Measurements from ENCODE around the gene POLR3B.

The POLR3B gene

DNA sequence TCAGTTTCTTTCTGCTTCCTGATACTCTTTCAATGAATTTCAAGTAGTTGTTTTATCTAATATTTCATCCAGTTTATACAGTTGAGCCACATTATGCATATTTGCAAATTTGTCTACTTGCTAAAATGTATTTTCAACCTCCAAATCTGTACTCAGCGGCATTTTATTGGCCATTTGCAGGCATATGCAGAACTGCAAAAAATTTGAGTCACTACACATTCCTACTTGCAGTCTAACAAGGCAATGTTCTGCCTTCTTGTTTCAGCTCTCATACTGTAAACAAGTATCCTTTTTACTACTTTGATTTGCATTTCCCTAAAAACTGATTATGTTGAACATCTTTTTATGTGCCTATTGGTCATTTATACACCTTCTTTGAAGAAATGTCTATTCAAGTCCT lies 55.0 kb downstream of the POLR3B start:
- no peak for DNase-seq (ENCODE audit: low read depth)

DNA sequence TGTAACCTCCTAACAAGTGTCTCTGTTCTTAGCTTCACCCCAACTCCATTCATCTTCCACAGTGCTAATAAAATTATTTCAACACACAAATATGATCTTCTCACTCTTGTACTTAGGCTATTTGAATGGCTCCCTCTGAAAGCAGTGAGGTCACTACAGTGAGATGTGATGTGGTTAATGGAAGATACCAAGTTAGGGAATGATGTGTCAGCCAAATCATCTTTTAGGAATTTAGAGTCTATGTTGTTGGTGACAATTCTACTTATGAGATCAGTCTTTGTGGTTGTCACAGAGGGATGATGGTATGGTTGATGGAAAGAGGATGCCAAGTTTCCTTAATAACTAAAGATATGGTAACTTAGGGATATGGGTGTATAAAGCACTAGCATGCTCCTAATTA lies 57.6 kb downstream of the POLR3B start:
- peak; percentile 79 for DNase-seq (ENCODE audit: low read depth)

DNA sequence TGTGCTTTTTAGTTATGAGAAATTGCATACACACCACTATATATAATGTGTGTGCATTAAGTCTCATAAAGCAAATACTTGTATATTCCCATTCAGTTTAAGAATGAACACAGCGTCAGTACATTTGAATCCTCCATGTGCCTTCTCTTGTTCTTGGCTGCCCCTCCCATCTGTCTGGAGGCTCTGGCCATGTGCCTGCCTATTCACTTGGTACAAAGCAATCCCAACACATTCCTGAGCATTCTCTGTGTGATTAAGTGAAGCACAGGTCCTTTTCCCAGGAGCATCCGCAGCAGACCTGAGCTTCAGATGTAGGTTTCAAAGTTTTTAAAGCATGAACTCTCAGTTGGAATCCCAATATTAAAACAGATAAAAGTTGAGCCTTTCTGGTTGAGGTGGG lies 58.7 kb downstream of the POLR3B start:
- DNase-seq (ENCODE audit: low read depth) = peak; percentile 44

DNA sequence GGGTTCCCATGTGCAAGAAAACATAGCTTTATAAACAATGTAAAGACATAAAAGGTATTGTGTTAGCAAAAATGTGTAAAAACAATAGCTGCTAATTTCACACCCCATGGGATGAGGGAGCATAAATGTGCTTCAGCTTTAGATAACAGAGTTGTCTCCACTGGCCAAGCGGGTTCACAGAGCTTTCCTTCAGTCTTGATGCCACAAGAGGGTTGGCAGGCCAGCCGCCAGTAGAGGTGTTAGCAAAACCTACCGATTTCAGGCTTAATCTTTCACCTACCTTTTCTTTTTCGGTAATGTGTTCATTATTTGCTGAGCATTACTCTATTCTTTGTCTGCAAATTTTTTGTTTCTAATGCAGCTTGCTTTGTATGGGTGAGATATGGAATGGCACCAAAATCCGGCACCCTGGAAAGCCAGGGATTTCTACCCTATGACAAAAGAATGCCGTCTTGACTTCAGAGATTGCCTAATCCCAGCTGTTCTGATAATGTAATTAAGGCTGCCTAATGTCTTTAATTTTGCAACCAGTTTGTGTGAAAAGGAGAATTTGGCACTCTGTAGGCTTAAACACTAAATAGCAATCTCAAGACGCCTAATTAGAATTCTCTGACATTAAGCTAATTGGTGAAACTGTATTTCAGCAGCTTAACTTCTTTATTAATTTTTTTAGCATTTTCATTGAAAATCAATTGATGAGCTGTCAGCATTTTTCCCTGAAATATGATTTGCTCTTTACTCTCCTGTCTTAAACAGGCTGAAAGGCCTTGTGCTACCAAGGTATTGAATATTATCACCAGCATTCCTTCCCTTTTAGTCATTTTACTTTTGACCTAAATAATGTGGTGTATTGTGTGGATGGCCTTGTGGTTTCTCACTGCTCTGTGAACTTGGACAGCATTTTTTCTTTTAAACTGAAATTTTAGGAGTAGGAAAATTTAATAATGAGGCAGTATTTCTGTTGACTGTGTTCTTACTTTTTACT lies 60.7 kb downstream of the POLR3B start:
- peak; percentile 87 for DNase-seq (ENCODE audit: low read depth)

DNA sequence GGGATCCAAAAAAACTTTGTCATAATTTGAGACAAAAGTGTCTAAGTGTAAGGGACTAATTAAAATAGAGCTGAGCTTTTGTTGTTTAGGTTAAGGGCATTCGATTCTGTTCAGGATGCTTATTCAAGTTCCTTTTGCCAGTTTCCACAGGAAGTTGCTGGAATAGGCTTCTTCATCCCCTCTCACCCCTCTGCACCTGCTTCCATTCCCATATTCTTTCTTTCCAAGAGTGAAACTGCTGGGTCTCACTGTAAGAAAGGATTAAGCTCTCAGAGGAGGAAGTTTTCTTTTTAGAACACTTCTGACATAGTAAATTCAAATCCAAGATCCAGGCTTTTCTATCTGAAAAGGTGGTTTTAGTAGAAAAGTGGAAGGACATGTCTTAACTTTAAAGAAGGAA lies 61.4 kb downstream of the POLR3B start:
- DNase-seq (ENCODE audit: low read depth) = no peak

DNA sequence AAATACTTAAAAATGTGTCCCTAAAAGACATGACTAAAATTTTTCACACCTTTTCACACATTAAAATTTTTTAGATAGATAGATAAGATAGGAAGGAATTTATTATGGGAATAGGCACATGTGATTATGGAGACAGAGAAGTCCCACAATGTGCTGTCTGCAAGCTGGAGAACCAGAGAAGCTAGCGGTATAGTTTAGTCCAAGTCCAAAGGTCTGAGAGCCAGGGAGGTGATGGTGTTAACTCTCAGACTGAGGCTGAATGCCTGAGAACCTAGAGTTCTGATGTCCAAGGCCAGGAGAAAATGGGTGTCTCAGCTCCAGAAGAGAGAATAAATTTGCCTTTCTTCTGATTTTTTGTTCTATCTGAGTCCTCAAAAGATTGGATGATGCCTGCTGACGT lies 65.7 kb downstream of the POLR3B start:
- DNase-seq (ENCODE audit: low read depth) = no peak

DNA sequence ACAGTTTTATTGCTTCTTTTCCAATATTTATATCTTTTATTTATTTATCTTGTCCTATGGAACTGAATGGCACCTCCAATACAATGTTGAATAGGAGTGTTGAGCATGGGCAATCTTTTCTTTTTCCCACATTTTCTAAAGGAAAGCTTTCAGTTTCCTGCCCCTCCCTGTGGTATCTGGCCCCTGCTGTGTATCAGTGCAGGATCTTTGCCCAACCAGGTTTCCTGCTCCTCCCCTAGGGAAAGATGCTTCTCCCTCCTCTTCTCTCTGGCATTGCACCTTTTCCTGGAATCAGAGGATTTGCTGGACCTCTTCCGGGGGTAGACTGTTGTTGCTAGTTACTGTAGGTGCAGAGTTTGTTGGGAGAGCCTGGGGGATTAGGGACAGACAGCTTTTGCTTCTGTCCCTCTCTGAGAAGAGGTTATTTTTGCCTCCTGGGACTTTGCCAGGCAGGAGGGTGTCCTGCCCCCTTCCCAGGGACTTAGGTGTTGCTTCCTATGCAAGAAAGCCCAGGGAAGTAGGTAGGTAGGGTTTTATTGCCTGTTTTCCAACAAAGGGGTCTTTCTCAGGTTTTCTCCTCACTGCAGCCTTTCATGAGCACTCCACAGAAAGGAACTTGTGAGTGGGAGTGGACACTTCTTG lies 67.6 kb downstream of the POLR3B start:
- DNase-seq (ENCODE audit: low read depth) = no peak

DNA sequence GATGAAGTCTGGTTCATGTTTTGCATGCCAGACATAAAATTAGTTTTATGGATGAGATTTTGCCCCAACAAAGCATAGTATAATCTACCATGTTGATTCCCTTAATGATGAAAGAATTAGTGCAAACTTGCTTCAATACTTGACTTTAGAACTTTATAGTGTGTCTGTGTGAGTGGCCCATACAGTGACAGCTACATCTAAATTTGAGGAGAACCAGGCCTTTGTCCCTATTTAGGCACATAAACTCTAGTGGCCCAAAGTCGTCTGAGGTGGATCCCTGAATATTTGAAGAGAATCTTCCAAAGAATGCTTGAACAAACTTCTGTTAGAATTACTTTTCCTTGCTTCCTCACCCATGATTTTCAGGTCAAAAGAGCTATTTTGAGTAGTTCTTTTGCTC lies 70.4 kb downstream of the POLR3B start:
- DNase-seq (ENCODE audit: low read depth) = no peak

DNA sequence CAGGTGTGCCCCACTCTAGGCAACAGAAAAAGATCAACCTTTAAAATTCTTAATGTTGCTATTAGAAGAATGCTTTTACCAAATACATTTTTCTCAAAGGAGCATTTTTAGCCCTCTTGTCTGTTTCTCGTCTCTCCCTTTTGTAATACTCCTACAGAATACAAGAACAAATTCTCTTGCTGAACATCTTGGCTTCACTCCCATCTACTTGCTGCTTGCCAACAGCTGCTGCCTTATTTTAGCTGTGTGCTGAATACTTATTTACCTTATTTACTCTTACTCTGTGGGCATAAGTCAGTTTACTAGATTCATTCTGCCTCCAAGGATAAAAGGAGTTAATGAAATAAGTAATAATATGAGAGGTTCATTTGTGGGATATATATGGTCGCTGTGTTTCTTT lies 70.8 kb downstream of the POLR3B start:
- peak; percentile 78 for DNase-seq (ENCODE audit: low read depth)

DNA sequence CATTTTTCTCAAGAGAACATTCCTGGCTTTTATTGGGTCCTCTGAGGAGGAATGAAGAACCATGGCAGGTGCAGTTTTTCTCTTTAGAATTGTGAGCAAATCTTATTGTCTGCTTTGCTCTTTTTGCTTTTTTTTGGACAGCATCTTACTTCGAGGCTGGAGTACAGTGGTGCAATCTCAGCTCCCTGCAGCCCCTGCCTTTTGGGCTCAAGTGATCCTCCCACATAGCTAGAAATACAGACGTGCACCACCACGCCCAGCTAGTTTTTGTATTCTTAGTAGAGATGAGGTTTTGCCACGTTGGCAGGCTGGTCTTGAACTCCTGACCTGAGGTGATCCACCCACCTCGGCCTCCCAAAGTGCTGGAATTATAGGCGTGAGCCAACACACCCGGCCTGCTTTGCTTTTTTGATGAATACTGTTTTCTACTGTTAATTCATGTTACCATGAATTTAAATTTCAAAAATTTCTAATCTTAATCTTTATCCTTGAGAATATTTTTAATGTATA lies 71.5 kb downstream of the POLR3B start:
- DNase-seq (ENCODE audit: low read depth) = no peak

DNA sequence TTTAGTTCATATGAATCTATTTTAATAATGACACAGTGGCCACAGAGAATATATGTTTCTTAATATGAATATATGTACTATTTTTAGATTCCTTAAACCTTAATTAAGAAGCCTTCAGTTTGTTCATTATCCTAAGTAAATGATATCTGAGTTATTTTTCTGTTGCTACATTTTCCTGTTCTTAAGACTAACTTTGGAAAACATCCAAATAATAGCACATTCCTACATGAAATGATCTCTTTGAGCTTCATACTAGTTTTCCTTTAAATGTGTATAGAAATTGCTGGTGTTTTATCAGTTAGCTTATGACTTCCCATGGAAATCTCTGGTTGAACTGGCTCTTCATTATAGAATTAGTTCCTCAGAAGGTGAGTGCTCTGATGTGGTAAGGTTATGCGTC lies 72.1 kb downstream of the POLR3B start:
- peak; percentile 38 for DNase-seq (ENCODE audit: low read depth)

DNA sequence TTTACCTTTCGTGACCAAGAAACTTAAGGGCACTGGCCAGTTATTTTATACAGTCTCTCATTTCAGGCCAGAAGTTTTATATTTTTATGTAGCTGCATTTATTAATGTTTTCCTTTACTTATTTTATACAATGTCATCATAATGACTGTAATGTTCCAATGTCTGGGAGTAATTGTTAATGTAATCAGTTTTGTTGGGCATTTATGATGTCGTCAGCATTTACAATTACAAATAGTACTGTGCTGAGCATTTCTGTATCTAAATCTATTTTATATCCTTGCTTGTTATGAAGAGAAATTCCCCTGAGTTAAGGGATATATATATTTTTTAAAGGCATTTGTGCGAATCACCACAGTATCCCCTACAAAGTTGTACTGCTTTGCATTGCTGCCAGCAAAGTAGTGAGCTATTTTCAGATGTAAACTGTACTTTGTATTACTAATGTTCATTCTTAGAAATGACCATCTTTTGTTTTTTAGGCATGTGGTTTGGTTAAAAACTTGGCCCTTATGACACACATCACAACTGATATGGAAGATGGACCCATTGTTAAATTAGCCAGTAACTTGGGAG lies 74.4 kb downstream of the POLR3B start:
- no peak for DNase-seq (ENCODE audit: low read depth)

DNA sequence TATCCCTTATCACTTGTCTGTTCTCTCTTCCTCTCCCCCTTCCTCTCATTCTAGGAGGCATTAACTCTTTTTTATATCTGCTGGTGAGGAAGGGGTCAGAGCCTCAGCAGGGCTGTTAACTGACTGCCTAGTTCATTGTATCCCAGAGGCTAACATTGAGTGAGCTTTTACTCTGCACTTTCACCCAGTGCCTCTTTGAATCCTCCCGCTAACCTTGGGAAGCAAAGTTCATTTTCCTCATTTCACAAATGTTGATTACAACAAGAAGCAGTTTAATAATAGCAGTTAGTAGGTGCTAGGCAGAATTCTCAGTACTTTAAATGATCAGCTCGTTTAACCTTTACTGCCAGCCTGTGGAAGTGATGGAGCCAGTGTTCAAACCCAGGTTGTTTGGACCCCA lies 75.5 kb downstream of the POLR3B start:
- no peak for DNase-seq (ENCODE audit: low read depth)

DNA sequence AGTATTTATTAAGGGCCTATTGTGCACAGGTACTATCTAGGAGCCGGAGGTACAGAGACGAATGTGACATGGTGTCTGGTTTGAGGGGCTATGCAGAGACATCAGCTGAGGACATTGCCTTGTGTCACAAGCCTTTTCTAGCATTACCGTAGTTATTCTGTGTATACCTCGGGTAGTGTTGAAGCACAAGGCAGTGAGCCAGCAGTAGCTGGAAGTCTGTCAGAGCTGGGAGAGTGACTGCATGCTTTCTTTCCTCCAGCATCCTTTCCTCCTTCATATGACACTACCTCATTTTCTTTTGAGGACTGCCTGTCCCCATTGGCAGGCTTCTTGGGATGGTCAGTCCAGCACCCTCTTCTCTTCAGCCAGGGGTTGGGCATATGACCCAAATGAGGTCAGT lies 77.0 kb downstream of the POLR3B start:
- DNase-seq (ENCODE audit: low read depth) = no peak

DNA sequence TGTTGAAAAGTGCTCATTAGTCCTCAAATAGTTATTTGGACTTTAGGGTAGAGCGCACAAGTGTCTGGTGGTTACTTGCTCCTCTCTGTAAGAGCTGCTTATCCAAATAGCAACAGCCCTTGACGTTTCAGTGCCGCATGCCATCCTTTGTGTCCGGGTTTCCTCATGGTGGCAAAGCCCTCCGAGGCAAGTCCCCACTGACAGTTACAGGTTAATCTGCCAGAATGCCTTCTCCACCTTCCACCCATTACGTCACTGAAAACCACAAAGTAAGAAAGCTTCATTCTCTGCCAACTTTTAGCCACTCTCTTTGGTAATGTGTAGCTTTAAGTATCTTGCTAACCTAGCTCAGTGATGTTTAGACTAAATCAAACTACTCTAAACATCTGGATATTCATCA lies 78.6 kb downstream of the POLR3B start:
- DNase-seq (ENCODE audit: low read depth) = peak; percentile 30

DNA sequence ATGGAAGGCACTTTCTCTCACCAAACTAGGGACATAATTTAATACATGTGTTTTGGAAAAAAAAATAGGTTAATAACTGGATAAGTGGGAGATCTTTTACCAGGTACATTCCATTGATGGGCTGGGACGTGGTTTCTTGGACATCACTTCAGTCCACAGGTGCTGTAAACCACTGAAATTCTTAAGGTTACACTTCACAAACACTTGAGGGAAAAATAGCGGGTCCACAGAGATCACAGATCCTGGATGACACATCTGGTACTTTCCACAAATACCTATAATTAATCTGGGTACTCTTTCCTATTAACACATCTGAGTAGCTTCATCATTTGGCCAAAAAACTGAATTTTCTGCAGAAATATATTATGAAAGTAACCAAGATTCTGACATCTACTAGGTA lies 85.0 kb downstream of the POLR3B start:
- DNase-seq (ENCODE audit: low read depth) = no peak

DNA sequence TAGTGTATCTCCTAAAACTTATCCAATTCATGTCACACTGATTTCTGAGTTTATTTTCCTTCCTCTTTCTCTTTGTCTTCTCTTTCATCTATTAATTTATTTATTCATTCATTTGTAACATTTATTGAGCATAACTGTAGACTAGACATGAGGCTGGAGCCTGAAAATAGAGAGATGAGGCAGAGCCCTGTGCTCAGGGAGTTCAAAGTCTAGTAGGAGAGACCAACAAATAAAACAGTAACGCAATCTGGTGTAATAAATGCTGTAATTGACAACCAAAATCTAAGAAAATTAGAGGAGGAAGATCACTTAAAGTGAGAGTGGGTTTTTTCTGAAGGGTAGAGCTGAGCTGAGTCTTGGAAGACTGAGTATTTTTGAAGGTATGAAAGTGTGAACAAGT lies 87.5 kb downstream of the POLR3B start:
- no peak for DNase-seq (ENCODE audit: low read depth)

DNA sequence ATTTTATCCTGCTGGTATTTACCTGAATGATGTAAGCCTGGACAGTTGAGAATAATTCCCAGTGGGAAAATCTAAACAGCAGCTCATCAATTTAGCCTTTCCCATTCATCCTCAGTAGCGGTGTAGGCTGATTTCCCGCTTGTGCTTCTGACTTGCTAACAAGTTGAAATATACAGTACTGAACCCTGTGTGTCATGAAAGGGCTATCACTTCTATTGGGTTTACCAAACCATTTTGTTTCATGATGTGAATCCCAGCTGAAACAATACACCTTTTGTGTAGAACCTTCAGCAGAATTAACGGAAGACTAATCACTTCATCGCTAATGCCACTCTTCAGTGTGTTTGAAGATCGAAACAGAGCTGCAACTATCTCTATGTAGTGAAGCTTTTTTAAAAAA lies 88.4 kb downstream of the POLR3B start:
- DNase-seq (ENCODE audit: low read depth) = no peak

DNA sequence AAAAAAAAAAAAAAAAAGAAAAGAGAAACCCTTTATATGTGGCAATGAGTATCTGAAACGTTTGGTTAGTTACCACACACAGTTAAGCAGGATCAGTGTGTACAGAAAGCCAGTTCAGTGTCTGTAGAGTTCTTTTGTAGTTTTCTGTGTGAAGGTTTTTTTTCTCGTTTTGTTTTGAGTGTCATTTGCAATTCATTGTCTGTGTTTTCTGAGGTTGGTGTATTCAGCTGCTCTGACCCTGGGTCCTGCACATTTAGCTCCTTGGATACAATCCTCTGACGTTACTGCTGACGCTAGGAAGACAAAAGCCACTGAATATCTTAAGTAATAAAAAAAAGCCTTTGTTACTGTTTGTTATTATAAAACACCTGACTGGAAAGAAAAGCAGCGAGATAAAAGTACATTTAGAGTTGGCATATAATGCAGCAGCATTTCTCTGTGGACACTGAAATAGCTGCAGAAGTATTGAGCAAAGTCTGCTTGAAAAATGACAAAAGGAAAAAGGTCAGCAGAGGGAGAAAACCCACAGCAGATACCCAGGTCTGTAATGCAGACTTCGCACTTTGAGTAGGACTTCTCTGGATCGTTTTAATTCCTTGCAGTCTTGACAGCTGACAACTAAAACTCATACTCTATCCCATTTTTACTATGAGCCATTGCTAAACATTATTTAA lies 89.0 kb downstream of the POLR3B start:
- DNase-seq (ENCODE audit: low read depth) = no peak

DNA sequence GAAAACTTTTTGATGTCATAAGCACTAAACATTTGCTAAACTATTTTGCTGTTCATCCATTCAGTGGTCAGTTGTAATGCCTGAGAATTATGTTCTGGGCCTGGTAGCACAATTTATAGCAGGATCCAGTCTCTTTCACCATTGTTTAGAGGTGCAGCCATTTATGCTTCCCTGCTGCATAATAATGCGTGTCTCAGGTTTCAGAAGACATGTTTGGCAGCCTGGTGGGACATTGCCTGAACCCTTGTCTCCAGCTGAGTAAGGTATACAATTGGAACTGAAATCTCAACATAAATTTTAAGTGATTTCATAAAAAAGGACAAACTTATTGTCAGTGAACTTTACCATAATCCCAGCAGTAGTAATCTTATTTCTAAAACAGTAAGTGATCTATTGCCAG lies 94.8 kb downstream of the POLR3B start:
- no peak for DNase-seq (ENCODE audit: low read depth)

DNA sequence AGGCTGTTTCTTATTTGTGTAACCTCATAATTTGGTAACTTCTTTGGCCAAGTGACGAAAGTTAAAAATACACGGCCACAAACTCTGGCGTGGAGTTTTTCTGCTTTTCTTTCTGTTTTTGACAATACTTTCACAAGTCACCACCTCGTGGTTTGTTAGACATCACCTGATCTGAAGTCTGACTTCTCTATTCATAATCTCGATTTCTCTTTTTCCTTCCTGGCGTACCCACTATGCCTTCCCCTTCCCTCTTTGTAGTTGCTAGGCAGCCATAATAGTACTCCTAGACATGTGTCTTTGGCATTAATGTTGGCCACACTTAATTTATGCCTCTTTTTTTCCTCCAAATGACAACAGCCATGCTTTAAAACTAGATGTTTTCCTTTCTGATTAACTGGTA lies 97.6 kb downstream of the POLR3B start:
- no peak for DNase-seq (ENCODE audit: low read depth)

DNA sequence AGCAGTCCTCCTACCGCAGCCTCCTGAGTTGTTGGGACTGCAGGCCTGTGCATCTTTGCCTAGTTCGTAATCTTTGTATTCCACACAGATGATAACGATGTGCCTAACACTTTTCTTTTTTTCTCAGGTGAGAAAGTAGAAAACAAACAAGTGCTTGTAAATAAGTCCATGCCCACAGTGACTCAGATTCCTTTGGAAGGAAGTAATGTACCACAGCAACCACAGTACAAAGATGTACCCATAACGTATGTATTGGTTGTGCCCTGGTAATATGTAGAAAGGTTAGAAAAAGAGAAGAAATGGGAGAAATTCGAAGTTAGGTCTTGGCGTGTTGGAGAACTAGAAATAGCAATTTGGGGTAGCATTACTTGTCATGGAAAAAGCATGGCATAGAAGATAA lies 101.6 kb downstream of the POLR3B start:
- DNase-seq (ENCODE audit: low read depth) = no peak
